ENCODE data around the gene TEKT5.

The TEKT5 gene

DNA sequence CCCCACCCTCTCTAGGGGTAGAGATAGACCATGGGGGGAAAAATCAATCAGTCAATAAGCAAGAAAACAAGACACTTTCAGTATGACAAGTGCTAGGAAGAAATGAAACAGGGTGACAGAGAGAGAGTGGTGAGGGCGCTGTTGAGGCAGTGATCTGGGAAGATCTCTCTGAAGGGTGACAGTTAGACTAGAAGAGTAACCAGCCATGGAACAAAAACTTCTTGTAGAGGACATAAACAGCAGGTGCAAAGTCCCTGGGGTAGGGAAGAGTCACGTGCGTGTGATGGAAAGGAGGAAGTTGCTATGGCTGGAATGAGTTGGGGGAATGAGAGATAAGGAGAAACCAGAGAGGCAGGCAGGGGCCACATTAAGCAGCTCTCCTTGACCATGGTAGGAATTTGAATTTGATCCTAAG is 97.5 kb downstream of the TEKT5 start:
- H4K20me1 ChIP-seq (ENCODE audit: low read depth, low read length), result no peaks in the 10 kb centered on the region
- no peak overlapping the region for H3K9ac ChIP-seq (ENCODE audit: low read length)
- no peaks in the 10 kb centered on the region for H3K27me3 ChIP-seq (ENCODE audit: low read length)
- no peaks in the 10 kb centered on the region for H3K79me2 ChIP-seq (ENCODE audit: insufficient read depth, low read length)
- no peak for TF ChIP-seq EZH2phosphoT487 (conservative IDR thresholded peaks at IDR 0.05; ENCODE audit: low read length)
- TF ChIP-seq, protein P1, sequence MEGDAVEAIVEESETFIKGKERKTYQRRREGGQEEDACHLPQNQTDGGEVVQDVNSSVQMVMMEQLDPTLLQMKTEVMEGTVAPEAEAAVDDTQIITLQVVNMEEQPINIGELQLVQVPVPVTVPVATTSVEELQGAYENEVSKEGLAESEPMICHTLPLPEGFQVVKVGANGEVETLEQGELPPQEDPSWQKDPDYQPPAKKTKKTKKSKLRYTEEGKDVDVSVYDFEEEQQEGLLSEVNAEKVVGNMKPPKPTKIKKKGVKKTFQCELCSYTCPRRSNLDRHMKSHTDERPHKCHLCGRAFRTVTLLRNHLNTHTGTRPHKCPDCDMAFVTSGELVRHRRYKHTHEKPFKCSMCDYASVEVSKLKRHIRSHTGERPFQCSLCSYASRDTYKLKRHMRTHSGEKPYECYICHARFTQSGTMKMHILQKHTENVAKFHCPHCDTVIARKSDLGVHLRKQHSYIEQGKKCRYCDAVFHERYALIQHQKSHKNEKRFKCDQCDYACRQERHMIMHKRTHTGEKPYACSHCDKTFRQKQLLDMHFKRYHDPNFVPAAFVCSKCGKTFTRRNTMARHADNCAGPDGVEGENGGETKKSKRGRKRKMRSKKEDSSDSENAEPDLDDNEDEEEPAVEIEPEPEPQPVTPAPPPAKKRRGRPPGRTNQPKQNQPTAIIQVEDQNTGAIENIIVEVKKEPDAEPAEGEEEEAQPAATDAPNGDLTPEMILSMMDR (IDR thresholded peaks at IDR 0.05; ENCODE audit: insufficient read depth, low read length, poor library complexity, severe bottlenecking), result no peak
- H2AFZ ChIP-seq (ENCODE audit: low read depth, low read length, severe bottlenecking), result no peak overlapping the region
- no peaks in the 10 kb centered on the region for H3K9me3 ChIP-seq (ENCODE audit: insufficient read depth, low read length)
- no peak overlapping the region for H3K4me2 ChIP-seq (ENCODE audit: low read depth, low read length, poor library complexity, severe bottlenecking)
- H3K36me3 ChIP-seq (ENCODE audit: low read length), result no peaks in the 10 kb centered on the region
- no peaks in the 10 kb centered on the region for H3K9me2 ChIP-seq (replicated peaks; ENCODE audit: insufficient read depth, low read length)
- H3K27ac ChIP-seq (ENCODE audit: low read depth, low read length), result no peak overlapping the region
- no peaks in the 10 kb centered on the region for H3F3A ChIP-seq (ENCODE audit: insufficient read depth)
- no peak overlapping the region for H3K4me3 ChIP-seq (ENCODE audit: insufficient read depth, low read length, poor library complexity, severe bottlenecking)

DNA sequence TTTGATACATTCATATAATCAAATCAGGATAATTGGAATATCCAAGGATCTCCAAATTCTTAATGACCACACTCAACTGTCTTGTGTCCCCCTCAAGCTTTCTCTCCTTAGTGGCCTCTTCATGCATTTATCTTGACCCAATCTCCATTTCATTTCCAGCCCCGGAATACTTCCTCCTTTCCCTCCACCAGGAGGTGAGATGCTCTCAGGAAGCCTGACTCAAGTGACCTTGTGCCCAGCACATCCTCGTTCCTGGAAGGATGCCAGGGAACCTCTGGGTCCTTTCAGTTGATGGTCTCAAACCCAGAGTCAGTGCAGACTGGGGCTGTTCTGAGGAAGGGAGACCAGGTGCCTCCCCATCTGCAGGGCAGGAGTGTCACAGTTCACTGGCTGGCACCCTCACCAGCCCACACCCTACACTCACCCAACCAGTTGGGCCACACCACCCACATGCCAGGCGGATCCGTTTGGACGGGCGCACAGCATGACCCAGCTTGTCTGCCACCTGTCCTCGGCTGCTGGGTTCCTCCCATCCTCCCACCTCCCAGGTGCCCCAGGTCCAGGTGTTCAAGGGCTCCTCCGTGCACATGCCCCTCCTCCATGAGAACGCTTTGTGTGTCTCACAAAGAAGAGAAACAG is 100.3 kb downstream of the TEKT5 start:
- Histone ChIP-seq H3K9ac (ENCODE audit: low read length) (no peak overlapping the region), H3K27ac (ENCODE audit: low read depth, low read length) (no peak overlapping the region), H3K4me3 (ENCODE audit: insufficient read depth, low read length, poor library complexity, severe bottlenecking) (no peak overlapping the region), H3K9me3 (ENCODE audit: insufficient read depth, low read length) (no peaks in the 10 kb centered on the region), H3K36me3 (ENCODE audit: low read length) (no peaks in the 10 kb centered on the region), H2AFZ (ENCODE audit: low read depth, low read length, severe bottlenecking) (no peak overlapping the region), H4K20me1 (ENCODE audit: low read depth, low read length) (no peaks in the 10 kb centered on the region), H3K4me2 (ENCODE audit: low read depth, low read length, poor library complexity, severe bottlenecking) (no peak overlapping the region), H3F3A (ENCODE audit: insufficient read depth) (no peaks in the 10 kb centered on the region), H3K27me3 (ENCODE audit: low read length) (no peaks in the 10 kb centered on the region), H3K9me2 (replicated peaks; ENCODE audit: insufficient read depth, low read length) (no peaks in the 10 kb centered on the region), H3K79me2 (ENCODE audit: insufficient read depth, low read length) (no peaks in the 10 kb centered on the region)
- no peak for TF ChIP-seq EZH2phosphoT487 (conservative IDR thresholded peaks at IDR 0.05; ENCODE audit: low read length)
- TF ChIP-seq, protein P1 (IDR thresholded peaks at IDR 0.05; ENCODE audit: insufficient read depth, low read length, poor library complexity, severe bottlenecking), result no peak

DNA sequence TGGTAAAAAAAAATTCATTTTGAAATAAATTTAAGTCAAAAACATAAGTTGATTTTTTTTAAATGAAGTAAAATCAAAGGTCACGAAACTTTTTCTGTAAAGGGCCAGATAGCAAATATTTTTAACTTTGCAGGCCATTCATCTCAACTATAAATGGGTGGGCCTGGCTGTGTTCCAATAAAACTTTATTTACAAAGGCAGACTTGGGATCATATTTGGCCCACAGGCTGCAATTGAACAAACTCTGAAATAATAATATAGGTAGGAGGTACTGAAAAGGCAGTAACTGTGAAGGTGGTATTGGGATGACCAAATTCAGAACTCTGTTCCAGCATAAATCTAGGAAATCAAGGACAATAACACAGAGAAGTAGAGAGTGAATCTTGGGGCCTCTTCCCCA is 102.1 kb downstream of the TEKT5 start:
- no peak overlapping the region for H3K4me2 ChIP-seq (ENCODE audit: low read depth, low read length, poor library complexity, severe bottlenecking)
- no peaks in the 10 kb centered on the region for H3K9me2 ChIP-seq (replicated peaks; ENCODE audit: insufficient read depth, low read length)
- no peaks in the 10 kb centered on the region for H4K20me1 ChIP-seq (ENCODE audit: low read depth, low read length)
- H3K4me3 ChIP-seq (ENCODE audit: insufficient read depth, low read length, poor library complexity, severe bottlenecking), result no peak overlapping the region
- no peak for TF ChIP-seq EZH2phosphoT487 (conservative IDR thresholded peaks at IDR 0.05; ENCODE audit: low read length)
- TF ChIP-seq, protein P1 (IDR thresholded peaks at IDR 0.05; ENCODE audit: insufficient read depth, low read length, poor library complexity, severe bottlenecking), result no peak
- no peaks in the 10 kb centered on the region for H3K27me3 ChIP-seq (ENCODE audit: low read length)
- H3K36me3 ChIP-seq (ENCODE audit: low read length), result no peaks in the 10 kb centered on the region
- no peak overlapping the region for H3K9ac ChIP-seq (ENCODE audit: low read length)
- no peaks in the 10 kb centered on the region for H3K9me3 ChIP-seq (ENCODE audit: insufficient read depth, low read length)
- no peaks in the 10 kb centered on the region for H3K79me2 ChIP-seq (ENCODE audit: insufficient read depth, low read length)
- H3K27ac ChIP-seq (ENCODE audit: low read depth, low read length), result no peak overlapping the region
- no peaks in the 10 kb centered on the region for H3F3A ChIP-seq (ENCODE audit: insufficient read depth)
- H2AFZ ChIP-seq (ENCODE audit: low read depth, low read length, severe bottlenecking), result no peak overlapping the region

Measured in SU-DHL-6 (cell line).